Mononuclear cell (primary cell): Measurements from ENCODE around the gene SDSL. TPM values are rescaled to one million over a fixed set of nuclear protein-coding genes. Genes with fewer than 3 reads are reported as not detected.

Experiments used
- H3K27me3 ChIP-seq: 2 replicates; pipeline ENCODE4 v1.6.0; 2011; ENCODE audit warnings: low read length, control low read depth; ENCODE audit not compliant: insufficient read depth
- H3K4me1 ChIP-seq: 2 replicates; pipeline ENCODE4 v1.5.1; 2011; ENCODE audit warnings: mild to moderate bottlenecking, low read length, control low read depth; ENCODE audit not compliant: insufficient read depth
- H3K4me3 ChIP-seq: 2 replicates; pipeline ENCODE4 v1.5.1; 2011; ENCODE audit warnings: mild to moderate bottlenecking, low read length, moderate library complexity
- H3K9me3 ChIP-seq: 2 replicates; pipeline ENCODE4 v1.5.1; 2011; ENCODE audit warnings: low read depth, mild to moderate bottlenecking, control low read depth, low read length
- total RNA-seq: library from RNA; depleted of rRNA; stranded (reverse); fragments of >200 nt; gene quantifications from one replicate; pipeline ENCODE4 v1.2.3, GENCODE V29; 2012

The SDSL gene
- total RNA-seq, 1 donor = 2.6 TPM

DNA sequence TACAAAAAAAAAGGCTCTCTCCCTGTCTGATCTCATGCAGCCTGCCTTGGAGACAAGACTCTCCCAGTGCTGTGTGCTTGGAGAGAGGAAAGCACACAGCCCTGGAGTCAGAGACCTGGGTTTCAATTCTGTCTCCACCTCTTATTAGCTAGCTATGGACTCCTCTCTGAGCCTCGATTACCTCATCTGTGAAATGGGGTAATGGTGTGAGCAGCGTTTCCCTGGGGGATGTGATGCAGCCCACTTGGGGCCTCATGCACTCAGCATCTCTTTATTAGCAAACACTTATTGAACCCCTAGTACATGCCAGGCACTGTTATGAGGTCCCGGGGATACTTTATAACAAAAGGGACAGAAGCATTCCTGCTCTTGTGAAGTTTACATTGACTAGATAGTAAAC lies 31.0 kb upstream of the SDSL start:
- no peak overlapping the region for H3K4me3 ChIP-seq
- no peaks in the 10 kb centered on the region for H3K9me3 ChIP-seq
- H3K27me3 ChIP-seq = no peaks in the 10 kb centered on the region
- H3K4me1 ChIP-seq = no peaks in the 10 kb centered on the region

DNA sequence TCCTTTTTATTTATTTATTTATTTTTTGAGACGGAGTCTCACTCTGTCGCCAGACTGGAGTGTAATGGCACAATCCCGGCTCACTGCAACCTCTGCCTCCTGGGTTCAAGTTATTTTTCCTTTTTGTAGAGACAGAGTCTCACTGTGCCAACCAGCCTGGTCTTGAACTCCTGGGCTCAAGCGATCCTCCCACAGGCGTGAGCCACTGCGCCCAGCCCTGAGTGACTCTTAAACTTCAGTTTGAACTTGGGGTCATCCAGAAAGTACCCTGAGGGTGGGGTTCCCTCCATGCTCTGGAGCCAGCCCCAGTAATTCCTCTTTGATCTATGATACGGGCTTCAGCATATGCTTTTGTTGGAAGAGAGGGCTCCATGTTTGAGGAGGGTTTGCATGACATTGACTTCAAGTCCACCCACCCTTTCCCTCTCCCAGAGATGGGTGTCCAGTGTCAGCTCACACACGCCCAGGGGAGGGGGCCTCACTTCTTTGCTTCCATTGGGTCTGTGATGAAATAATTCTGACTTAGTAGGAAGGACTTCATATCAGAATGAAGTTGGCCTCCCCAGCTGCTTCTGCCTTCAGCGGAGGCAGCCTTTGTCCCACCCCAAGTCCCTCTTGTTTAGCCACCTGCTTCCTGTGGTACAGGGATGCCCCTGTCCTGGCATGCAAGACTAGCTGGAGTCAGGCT lies 30.4 kb upstream of the SDSL start:
- Histone ChIP-seq H3K9me3 (no peaks in the 10 kb centered on the region), H3K27me3 (no peaks in the 10 kb centered on the region), H3K4me1 (no peaks in the 10 kb centered on the region), H3K4me3 (no peak overlapping the region)

GRCh38 chr12:113392520-113392919 lies 29.7 kb upstream of the SDSL start:
- Histone ChIP-seq H3K9me3 (no peaks in the 10 kb centered on the region), H3K4me3 (no peak overlapping the region), H3K27me3 (no peaks in the 10 kb centered on the region), H3K4me1 (no peaks in the 10 kb centered on the region)

GRCh38 chr12:113392988-113393579 lies 29.1 kb upstream of the SDSL start:
- Histone ChIP-seq H3K4me1 (no peaks in the 10 kb centered on the region), H3K4me3 (no peak overlapping the region), H3K9me3 (no peaks in the 10 kb centered on the region), H3K27me3 (no peaks in the 10 kb centered on the region)

- Histone ChIP-seq H3K4me3 (no peak overlapping the region), H3K4me1 (no peaks in the 10 kb centered on the region), H3K27me3 (no peaks in the 10 kb centered on the region), H3K9me3 (no peaks in the 10 kb centered on the region)
Observed at GRCh38 chr12:113393749-113394148, 28.4 kb upstream of the SDSL start.

DNA sequence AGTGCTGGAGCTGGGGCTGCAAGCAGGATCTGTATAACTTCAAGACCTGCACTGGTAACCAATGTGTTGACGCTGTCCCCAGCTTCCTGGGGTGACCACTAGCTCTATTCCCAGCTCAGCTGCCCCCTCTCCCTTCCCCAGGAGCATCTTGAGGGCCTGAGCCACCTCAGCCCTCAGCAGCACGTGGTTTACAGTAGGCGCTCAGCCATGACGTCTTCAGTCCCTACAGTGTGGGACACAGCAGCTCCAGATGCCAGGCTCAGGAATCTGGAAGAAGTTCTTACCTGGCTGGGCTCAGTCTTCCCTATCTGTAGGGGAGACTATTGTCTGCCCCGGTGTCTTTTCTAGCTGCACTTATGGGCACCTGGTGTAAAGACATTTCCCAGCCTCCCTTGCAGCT lies 27.1 kb upstream of the SDSL start:
- Histone ChIP-seq H3K9me3 (no peaks in the 10 kb centered on the region), H3K4me1 (no peaks in the 10 kb centered on the region), H3K27me3 (no peaks in the 10 kb centered on the region), H3K4me3 (no peak overlapping the region)

GRCh38 chr12:113396200-113396599 lies 26.0 kb upstream of the SDSL start:
- no peaks in the 10 kb centered on the region for H3K4me1 ChIP-seq
- no peak overlapping the region for H3K4me3 ChIP-seq
- no peaks in the 10 kb centered on the region for H3K27me3 ChIP-seq
- H3K9me3 ChIP-seq = no peaks in the 10 kb centered on the region

DNA sequence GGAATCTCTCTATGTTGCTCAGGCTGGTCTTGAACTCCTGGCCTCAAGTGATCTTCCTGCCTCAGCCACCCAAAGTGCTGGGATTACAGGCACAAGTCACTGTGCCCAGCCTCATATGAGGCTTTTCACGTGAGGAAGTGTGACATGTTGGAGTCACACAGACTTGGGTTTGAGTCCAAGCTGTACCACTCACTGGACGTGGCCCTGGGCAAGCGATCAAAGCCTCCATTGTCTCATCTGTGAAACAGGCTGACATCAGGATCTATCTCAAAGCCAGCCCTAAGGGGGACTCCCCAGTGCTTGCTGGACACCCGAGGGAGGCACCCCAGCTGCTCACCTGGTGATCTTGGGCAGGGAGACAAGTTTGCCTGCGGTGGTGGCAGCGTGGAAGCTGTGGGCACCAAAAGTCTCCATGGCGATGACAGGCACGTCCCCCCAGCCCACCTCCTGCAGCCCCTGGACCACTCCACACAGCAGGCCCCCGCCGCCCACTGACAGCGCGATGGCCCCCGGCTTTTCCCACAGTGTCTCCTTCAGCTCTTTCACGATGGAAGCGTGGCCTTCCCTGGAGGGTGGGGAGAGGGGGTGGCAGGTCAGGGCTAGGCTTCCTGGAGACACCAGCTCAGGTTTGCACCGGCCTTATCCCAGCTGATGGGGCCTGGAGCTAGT lies 25.2 kb upstream of the SDSL start:
- H3K27me3 ChIP-seq = no peaks in the 10 kb centered on the region
- no peaks in the 10 kb centered on the region for H3K9me3 ChIP-seq
- H3K4me1 ChIP-seq = no peaks in the 10 kb centered on the region
- no peak overlapping the region for H3K4me3 ChIP-seq

DNA sequence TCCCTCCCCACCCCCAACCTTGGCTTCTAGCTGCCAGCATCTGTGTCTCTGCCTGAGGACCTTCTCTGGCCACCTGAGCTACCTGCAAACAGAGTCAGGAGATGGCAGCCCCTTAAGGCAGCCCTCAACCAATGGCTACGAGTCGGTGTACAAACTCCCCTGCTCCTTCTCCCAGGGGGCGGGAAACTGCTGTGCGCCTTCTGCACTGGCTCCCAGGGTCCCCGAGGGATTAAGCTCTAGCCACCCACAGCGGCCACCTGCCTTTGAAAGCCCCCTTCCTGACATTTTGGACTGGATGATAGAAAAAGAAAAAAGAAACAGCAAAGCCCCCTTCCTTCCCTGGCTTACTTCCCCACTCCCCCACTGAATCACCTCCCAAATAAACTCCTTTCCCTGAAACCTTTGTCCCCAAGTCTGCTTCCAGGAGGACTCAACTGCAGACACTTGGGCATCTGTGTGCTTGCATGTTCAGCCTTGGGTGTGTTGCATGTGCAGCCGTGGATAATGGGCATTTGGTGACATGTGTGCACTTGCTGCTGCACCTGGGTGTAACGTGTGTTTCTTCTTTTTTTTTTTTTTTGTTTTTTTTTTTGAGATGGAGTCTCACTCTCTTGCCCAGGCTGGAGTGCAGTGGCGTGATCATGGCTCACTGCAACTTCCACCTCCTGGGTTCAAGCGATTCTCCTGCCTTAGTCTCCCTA lies 24.5 kb upstream of the SDSL start:
- no peaks in the 10 kb centered on the region for H3K4me1 ChIP-seq
- H3K9me3 ChIP-seq = no peaks in the 10 kb centered on the region
- H3K4me3 ChIP-seq = no peak overlapping the region
- H3K27me3 ChIP-seq = no peaks in the 10 kb centered on the region

GRCh38 chr12:113398346-113399290 lies 23.6 kb upstream of the SDSL start:
- H3K9me3 ChIP-seq = no peaks in the 10 kb centered on the region
- no peak overlapping the region for H3K4me3 ChIP-seq
- H3K27me3 ChIP-seq = no peaks in the 10 kb centered on the region
- peaks cover 4% of the 10 kb centered on the region for H3K4me1 ChIP-seq

GRCh38 chr12:113399490-113399889 lies 22.7 kb upstream of the SDSL start:
- no peaks in the 10 kb centered on the region for H3K27me3 ChIP-seq

GRCh38 chr12:113400362-113400761 lies 21.8 kb upstream of the SDSL start:
- Histone ChIP-seq H3K4me3 (no peak overlapping the region), H3K9me3 (no peaks in the 10 kb centered on the region), H3K4me1 (peaks cover 22% of the 10 kb centered on the region), H3K27me3 (no peaks in the 10 kb centered on the region)

More at GRCh38 chr12:113399490-113399889, 22.7 kb upstream of the SDSL start:
- no peaks in the 10 kb centered on the region for H3K9me3 ChIP-seq
- H3K4me1 ChIP-seq = peaks cover 13% of the 10 kb centered on the region
- no peak overlapping the region for H3K4me3 ChIP-seq

- Histone ChIP-seq H3K4me3 (no peak overlapping the region), H3K9me3 (no peaks in the 10 kb centered on the region), H3K4me1 (peaks cover 27% of the 10 kb centered on the region), H3K27me3 (no peaks in the 10 kb centered on the region)
Observed at GRCh38 chr12:113401066-113402000, 20.8 kb upstream of the SDSL start.
